GM19035 (cell line): ENCODE results near the gene NANOS1.
"Not testable (repeated sequence)": the region's sequence is repeated elsewhere in the genome, so short reads cannot be mapped to it uniquely, and the experiment has no call there.

Experiments used
- ATAC-seq: cut with Tn5 transposase; IDR thresholded peaks from one replicate; pipeline ENCODE4 v1.9.1; 2021; ENCODE audit not compliant: unreplicated experiment

The NANOS1 gene

GRCh38 chr10:119006451-119007210 is 22.9 kb upstream of the NANOS1 start:
- ATAC-seq = no peak

DNA sequence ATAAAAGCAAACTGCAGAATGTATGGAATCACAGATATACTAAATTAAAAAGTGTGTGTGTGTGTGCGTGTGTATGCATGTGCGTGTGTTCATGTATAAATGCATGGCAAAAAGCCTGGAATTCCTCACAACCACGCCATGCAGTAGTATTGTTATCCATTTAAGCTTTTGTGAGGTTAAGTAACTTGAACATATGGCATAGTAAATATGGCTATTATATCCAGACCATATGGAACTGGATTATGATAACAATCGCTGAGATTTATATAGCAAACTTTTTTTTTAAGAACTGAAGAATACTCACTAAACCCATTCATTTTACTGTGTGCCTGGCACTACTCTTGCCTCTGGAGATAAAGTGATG is 22.3 kb upstream of the NANOS1 start:
- ATAC-seq = no peak

DNA sequence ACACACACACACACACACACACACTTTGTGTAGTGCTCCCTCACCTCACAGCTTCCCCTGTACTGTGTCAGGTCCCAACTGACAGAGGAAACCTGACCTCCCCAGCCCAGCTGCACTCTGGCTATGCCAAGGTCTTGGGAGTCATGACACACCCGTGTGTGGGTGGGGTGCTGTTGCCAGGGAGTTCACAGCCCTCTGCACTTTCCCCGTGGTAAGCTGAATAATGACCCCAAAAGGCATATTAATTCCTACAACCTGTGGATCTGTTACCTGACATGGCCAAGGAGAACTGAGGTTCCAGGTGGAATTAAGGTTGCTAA is 8.9 kb upstream of the NANOS1 start:
- ATAC-seq = no peak

DNA sequence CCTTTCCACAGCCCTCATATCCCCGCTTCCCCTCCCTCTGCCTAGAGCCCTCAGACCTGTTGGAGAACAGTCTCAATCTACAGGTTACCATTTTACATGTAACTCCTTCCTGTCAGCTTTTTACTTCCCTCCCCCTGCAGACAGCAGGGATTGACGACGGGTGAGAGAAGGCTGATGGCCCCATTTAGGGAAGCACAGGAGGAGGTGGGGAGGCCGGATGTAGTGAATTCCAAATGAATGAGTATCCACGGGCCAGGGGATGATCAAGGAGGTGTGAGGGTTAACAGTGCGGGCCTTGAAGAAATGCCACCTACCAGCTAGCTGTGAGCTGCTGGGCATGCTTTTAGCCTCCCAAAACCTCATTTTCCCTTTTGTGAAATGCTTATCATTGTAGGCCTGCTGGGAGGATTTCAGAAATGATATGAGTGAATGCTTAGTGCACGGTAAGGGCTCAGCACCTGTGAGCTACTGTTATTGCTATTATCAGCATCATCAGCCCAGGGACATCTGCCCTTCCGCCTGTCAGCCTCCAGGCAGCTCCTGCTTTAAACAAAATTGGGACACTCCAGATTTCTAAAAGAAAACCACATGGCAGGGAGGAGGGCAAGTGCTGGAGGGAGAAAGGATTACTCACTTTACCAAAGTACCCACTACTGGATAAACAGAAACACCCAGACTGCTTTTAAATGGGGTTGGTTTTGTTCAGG is 6.5 kb upstream of the NANOS1 start:
- ATAC-seq = no peak

- no peak for ATAC-seq
Measured at GRCh38 chr10:119023553-119023868, 6.0 kb upstream of the NANOS1 start.

DNA sequence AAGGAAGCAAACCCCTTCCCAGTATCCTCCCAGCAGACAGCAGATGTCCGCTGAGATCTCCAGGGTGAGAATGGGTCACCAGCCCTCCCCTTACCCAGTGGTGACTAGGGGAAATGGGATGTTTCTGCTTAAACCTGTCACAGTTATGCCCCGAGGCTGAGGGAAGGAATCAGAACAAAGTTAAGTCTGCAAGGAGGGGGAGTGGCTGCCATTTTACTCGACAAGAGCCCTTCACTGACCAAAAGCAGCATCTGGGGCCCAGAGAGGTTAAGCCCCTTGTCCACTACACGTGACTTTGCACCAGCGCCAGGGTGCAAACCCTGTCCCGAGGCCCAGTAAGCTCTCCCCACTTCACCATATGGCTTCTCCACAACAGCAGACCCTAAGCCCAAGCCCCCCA is 4.6 kb upstream of the NANOS1 start:
- no peak for ATAC-seq

- no peak for ATAC-seq
Measured at GRCh38 chr10:119025336-119025735, 4.2 kb upstream of the NANOS1 start.

GRCh38 chr10:119025776-119026175 is 3.7 kb upstream of the NANOS1 start:
- no peak for ATAC-seq

DNA sequence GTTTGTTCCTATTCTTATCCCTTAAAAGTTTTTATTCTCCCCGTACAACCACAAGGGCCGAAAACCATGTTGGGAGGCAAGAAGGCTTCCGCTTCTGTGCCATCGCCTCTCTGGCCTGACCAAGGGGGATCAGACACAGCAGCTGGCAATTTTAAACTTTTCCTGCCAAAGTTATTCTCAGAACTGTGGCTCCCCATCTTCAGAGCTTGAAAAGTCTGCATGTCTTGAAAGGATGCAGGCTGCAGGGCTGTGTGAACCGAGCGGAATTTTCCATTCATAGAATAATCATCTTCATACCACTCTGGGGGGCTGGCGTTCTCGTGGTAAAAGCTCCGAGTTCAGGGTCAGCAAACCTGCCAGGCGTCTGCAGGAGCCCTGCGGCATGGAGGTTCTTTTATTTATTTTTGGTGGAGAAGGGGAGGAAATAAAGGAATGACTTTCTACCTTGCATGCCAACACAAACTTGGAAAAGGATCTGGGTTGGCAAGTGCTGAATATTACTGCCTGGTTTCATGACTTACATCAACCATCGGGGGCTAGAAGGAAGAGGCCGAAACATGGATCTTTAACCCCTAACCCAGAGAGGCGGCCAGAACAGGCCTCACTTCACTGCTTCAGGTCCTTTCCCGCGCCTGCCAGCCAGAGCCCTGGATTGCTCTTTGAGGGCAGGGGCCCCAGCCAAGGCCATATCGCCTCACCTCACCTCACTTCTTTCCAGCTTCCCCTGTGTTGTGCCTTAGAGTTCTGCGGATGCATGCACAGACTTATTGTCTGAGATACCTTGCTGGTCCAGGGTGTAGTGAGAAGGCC is 3.0 kb upstream of the NANOS1 start:
- no peak for ATAC-seq

GRCh38 chr10:119028445-119028899 is 1.0 kb upstream of the NANOS1 start:
- not testable (repeated sequence) for ATAC-seq

DNA sequence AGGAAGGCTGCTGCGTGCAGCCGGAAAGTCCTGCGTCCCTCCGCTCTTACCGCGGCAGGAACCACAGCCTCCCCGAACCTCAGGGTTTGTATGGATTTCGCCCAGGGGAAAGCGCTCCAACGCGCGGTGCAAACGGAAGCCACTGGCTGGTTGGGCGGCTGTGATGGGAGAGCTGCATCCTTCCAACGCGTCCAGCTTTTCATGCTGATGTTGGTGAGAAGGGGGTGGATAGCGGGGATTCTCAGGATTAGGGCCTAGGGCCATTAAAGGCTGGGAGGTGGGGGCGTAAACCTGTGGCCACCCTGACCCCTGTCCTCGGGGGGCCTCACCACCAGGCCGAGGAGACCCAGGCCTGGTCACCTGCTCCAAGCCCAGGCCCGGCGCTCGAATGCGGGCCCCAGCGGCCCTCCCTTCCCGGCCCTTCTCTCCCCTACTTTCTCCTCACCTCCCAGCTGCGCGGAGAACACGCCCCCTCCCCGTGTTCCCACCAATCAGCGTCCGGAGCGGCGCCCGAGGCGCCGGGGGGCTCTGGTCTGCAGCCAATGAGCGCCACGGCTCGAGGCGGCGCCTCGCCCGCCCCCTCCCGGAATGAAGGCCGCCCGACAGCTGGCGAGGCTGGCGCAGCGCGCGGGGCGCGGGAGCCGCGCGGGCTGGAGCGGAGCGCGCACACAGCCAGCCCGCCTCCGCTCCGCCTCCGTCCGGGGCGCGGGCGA is 458 bp upstream of the NANOS1 start:
- ATAC-seq = peak; percentile 63

DNA sequence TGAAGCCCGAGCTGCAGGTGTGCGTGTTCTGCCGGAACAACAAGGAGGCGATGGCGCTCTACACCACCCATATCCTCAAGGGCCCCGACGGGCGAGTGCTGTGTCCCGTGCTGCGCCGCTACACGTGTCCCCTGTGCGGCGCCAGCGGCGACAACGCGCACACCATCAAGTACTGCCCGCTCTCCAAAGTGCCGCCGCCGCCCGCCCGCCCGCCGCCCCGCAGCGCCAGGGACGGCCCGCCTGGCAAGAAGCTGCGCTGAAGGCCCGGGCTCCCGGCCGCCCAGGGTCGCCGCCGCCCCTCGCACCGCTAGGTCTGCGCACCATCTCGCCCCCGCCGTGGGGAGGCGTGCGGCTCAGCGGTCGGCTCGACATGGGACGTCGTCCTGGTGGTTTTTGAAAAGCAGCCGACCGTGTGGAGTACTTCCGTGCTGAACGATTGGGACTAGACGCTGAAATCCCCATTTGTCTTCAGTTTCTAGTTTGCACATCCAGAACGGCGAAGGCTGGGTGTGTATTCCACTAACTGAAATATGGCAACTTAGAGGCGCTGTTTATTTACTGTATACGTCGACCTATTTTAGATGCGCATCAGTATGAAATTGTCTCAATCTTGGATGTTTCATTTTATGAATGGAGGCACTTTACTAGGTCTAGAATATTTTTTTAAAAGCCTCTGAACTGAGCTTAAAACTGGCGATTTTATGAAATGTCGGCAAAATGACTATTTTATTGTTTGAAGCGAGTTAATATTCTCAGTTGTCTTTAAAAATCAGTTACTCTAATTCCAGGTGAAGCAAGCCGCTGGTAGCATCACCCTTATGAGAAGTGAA is 1.1 kb downstream of the NANOS1 start:
- peak; percentile 46 for ATAC-seq

DNA sequence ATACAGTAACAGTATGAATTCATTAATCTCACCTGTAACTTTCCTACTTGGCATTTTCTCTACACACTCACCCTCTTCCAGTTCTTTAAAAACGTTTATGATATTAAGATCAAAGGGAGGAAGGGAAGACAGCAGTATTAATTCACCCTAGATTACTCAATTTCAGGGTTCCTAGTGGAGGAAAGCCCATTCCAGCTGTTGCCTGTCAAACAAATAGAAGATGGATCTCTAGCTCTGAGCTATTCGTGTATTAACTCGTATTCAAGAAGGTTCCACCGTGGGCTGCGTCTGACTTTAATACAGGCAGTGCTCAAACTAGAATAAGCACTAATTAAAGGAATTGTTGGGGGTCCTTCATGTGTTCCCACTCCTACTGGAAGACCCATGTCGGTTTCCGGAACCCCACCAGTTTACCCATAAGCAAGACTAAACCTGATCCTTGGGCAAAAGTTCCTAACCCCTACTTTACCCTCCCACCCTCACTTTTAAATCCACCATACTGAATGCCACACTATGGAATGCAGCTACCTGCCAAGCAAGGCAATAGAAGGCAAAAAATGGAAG is 2.1 kb downstream of the NANOS1 start:
- ATAC-seq = no peak

- no peak for ATAC-seq
Measured at GRCh38 chr10:119039161-119039560, 9.6 kb downstream of the NANOS1 start.

GRCh38 chr10:119041326-119041725 is 11.8 kb downstream of the NANOS1 start:
- ATAC-seq = no peak

GRCh38 chr10:119042169-119042568 is 12.7 kb downstream of the NANOS1 start:
- no peak for ATAC-seq

DNA sequence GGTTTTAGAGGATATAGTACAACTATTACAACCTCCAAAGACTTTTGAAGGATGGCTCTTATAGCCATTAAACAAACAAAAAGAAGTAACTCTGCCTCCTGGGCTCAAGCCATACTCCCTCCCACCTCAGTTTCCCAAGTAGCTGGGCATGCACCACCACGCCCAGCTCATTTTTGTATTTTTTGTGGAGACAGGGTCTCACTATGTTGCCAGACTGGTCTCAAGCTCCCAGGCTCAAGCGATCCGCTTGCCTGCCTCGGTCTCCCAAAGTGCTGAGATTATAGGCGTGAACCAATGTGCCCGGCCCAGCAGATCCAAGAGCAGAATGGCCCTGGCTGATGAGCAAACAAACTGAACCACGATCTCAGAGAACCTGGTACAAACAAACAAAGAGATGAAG is 16.0 kb downstream of the NANOS1 start:
- ATAC-seq = no peak

- no peak for ATAC-seq
Measured at GRCh38 chr10:119049361-119049760, 19.8 kb downstream of the NANOS1 start.

DNA sequence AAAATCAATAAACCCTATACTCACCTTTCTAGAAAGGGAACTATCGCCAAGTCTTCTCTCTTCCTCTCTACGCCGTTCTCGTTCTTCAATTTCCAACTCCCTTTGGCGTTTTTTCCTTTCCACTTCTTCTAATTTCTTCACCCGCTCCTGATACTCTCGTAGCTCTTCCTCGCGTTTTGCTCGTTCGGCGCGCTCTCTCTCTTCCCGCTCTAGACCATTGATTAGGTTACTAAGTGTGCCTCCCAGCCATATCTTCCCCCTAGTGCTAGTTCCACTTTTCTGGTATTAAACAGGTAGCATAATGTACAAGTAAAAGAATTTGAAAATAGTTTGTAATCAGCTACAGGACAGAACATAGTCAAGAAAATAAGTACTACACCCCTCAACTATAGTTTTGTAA is 20.3 kb downstream of the NANOS1 start:
- ATAC-seq = no peak

DNA sequence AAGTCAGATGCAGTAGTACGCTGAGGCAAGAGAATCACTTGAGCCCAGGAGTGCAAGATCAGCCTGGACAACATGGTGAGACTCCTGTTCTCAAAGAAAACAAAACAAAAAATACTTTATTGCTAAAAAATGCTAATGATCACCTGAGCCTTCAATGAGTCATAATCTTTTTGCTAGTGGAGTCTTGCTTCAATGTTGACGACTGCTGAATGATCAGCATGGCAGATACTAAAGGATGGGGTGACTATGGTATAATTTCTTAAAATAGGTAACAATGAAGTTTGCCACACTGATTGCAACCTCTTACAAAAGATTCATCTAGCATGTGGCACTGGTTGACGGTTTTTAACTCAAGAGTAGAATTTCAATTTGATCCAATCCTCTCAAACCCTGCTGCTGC is 22.3 kb downstream of the NANOS1 start:
- ATAC-seq = no peak
